Posterior cingulate gyrus (tissue), 11 donors: ENCODE data around the gene GCNT1.
"Not testable (repeated sequence)": the region's sequence is repeated elsewhere in the genome, so short reads cannot be mapped to it uniquely, and the experiment has no call there.

Experiments
- DNase-seq, 10 donors: peaks; one replicate each; pipeline versions ENCODE4 v3.0.0 to v3.0.0-alpha.2; 2020 to 2021; ENCODE audit warnings: mixed read lengths in 3 of 10
- intact Hi-C: fragments of 100-400 bp; cut with DNase I; formaldehyde crosslinking; loops from one replicate; pipeline ENCODE4 v1.15.1; 2023

Gene GCNT1

GRCh38 chr9:76458903-76459693 is at the start of gene GCNT1:
GCNT1 (plus strand) TSS chr9:76459182; CDS start chr9:76502382, 43,200 bp downstream.
- intact Hi-C loops, result no loop called here
- peak; percentile 29 to 94 (median 56) for DNase-seq

- no peak for DNase-seq
Observed at GRCh38 chr9:76412638-76413037, 46.3 kb upstream of the GCNT1 start.

GRCh38 chr9:76413658-76414057 is 45.3 kb upstream of the GCNT1 start:
- intact Hi-C loops, result no loop called here
- no peak for DNase-seq

More at GRCh38 chr9:76412638-76413037, 46.3 kb upstream of the GCNT1 start:
- intact Hi-C loops, result no loop called here

- DNase-seq, result no peak
- intact Hi-C loops, result no loop called here
Observed at GRCh38 chr9:76414661-76415060, 44.3 kb upstream of the GCNT1 start.

- DNase-seq, result no peak
- intact Hi-C loops, result no loop called here
Observed at GRCh38 chr9:76415154-76415553, 43.8 kb upstream of the GCNT1 start.

GRCh38 chr9:76415731-76416130 is 43.3 kb upstream of the GCNT1 start:
- intact Hi-C loops, result no loop called here
- no peak for DNase-seq

GRCh38 chr9:76417394-76417793 is 41.6 kb upstream of the GCNT1 start:
- intact Hi-C loops, result no loop called here
- DNase-seq, result no peak

- no peak for DNase-seq
- intact Hi-C loops, result no loop called here
Observed at GRCh38 chr9:76419782-76420380, 39.1 kb upstream of the GCNT1 start.

GRCh38 chr9:76423216-76424177 is 35.5 kb upstream of the GCNT1 start:
- DNase-seq, result no peak
- intact Hi-C loops, result no loop called here

GRCh38 chr9:76424491-76424890 is 34.5 kb upstream of the GCNT1 start:
- intact Hi-C loops, result no loop called here
- DNase-seq, result no peak

- no peak for DNase-seq
- intact Hi-C loops, result no loop called here
Observed at GRCh38 chr9:76425677-76426453, 33.1 kb upstream of the GCNT1 start.

GRCh38 chr9:76426807-76427419 is 32.1 kb upstream of the GCNT1 start:
- DNase-seq, result no peak
- intact Hi-C loops, result no loop called here

- intact Hi-C loops, result no loop called here
- no peak for DNase-seq
Observed at GRCh38 chr9:76431601-76432000, 27.4 kb upstream of the GCNT1 start.

- DNase-seq, result no peak
- intact Hi-C loops, result no loop called here
Observed at GRCh38 chr9:76433406-76433805, 25.6 kb upstream of the GCNT1 start.

GRCh38 chr9:76433836-76434235 is 25.1 kb upstream of the GCNT1 start:
- no peak for DNase-seq
- intact Hi-C loops, result no loop called here

GRCh38 chr9:76434897-76435296 is 24.1 kb upstream of the GCNT1 start:
- DNase-seq, intact Hi-C loops: not testable (repeated sequence)

GRCh38 chr9:76437017-76437699 is 21.8 kb upstream of the GCNT1 start:
- intact Hi-C loops, DNase-seq: not testable (repeated sequence)

- intact Hi-C loops, result no loop called here
- DNase-seq, result no peak
Observed at GRCh38 chr9:76438841-76439588, 20.0 kb upstream of the GCNT1 start.
